GM19351 (cell line): ENCODE measurements around the gene CTNNA1.
"Not testable (repeated sequence)": the region's sequence is repeated elsewhere in the genome, so short reads cannot be mapped to it uniquely, and the experiment has no call there.

Source experiments
- ATAC-seq: cut with Tn5 transposase; IDR thresholded peaks from one replicate; pipeline ENCODE4 v1.9.1; 2021; ENCODE audit warnings: mild to moderate bottlenecking, moderate library complexity; ENCODE audit not compliant: unreplicated experiment

The CTNNA1 gene

GRCh38 chr5:138883211-138883610 lies 130.0 kb downstream of the CTNNA1 start:
- ATAC-seq, result no peak

DNA sequence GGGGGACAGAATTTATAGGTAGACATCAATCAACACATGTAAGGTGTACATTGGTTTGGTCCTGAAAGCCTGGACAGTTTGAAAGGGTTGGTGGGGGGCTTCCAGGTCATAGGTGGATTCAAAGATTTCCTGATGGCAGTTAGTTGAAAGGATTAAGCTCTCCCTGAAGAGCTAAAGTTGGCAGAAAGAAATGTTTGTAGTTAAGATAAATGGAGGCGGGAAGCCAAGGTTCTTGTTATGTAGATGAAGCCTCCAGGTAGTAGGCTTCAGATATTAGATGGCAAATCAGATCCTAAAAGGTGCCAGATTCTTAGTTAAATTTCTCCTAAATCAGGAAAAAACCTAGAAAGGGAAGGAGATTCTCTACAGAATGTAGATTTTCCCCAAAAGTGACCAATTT lies 130.9 kb downstream of the CTNNA1 start:
- no peak for ATAC-seq

DNA sequence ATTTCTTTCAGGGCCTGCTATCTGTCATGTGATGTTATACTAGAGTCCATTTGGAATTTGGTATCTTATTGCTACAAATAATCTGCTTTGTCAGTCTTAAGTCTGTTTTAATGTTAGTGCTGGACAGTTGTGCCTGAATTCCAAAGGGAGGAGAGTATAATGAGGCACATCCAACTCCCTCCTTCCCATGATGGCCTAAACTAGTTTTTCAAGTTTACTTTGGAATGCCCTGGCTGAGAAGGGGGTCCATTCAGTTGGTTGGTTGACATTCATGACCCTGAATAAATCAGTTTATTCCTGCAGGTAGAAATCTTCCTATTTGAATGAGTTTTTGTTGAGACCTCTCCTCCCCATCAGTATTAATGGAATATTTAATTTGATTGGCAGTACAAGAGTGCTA lies 131.3 kb downstream of the CTNNA1 start:
- ATAC-seq, result no peak

GRCh38 chr5:138889994-138890393 lies 136.8 kb downstream of the CTNNA1 start:
- ATAC-seq, result no peak

- no peak for ATAC-seq
Observed at GRCh38 chr5:138890644-138891043, 137.4 kb downstream of the CTNNA1 start.

- no peak for ATAC-seq
Observed at GRCh38 chr5:138895918-138896317, 142.7 kb downstream of the CTNNA1 start.

GRCh38 chr5:138898299-138898698 lies 145.1 kb downstream of the CTNNA1 start:
- no peak for ATAC-seq

DNA sequence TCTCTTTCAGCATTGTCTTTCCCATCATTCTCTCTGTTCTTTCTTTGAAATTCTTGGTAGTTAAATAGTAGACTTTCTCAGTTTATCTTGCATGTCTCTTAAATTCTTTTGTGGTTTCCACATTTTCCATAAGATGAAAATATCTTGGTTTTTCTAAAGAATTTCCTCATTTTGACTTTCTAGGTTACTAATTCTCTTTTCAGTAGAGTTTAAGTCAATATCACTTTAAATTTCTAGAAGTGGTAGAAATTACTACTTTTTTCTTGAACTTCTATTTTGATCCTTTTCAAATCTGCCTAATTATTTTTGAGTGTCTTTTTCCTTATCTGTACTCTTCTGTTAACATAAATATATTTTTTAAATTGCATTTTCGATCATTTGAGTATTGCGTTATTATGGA lies 145.5 kb downstream of the CTNNA1 start:
- no peak for ATAC-seq

DNA sequence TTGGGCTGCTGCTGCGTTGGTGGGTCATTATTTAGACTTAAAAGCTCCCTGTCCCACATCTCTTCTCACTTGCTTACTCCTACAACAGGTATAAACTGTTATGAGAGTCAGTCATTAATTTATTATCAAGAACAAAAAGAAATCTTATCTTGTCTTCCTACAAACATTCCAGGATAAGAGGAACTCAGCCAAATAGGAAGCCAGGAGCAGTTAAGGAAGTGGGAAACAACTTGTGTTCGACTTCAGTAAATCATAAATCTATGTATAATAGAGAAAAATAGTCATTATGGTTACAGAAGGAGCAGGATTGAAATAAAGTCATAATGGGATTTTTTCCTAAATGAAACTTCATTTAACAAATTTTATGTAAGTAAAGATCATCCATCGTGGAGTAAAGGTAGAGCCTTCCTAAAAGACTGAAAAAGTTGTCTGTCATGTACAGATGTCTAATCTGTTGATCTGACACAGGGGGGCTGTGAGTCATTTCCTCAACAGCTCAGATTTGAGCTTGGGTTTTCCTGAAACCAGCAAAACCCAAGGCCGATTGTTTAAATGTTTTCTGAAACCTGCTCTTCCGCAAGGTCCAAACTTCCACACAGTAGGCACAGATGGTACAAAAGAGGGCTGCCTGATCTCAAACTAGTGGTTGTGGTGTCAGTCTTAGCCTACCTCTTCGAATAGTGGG lies 147.2 kb downstream of the CTNNA1 start:
- no peak for ATAC-seq

DNA sequence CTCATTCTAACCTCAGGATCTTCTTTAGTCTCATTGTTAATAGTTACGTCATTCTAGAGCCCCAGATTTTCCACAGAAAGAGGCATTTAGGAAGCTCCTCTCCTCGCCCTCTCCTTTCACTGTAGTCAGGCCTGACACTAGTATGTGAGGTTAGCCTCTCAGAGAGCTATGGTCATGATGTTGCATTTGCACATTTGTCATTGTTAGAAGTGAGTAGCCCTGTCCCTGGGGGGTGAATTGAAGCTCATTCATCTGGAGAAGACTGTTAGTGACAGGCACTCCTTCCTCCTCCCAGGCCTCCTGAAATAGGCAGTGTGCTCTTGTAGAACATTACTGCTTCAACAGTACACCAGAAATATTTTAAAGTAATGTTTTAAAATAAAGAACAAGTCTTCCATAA lies 148.5 kb downstream of the CTNNA1 start:
- ATAC-seq, result no peak

- ATAC-seq, result no peak
Observed at GRCh38 chr5:138903130-138903775, 150.0 kb downstream of the CTNNA1 start.

- ATAC-seq, result no peak
Observed at GRCh38 chr5:138905541-138905940, 152.3 kb downstream of the CTNNA1 start.

DNA sequence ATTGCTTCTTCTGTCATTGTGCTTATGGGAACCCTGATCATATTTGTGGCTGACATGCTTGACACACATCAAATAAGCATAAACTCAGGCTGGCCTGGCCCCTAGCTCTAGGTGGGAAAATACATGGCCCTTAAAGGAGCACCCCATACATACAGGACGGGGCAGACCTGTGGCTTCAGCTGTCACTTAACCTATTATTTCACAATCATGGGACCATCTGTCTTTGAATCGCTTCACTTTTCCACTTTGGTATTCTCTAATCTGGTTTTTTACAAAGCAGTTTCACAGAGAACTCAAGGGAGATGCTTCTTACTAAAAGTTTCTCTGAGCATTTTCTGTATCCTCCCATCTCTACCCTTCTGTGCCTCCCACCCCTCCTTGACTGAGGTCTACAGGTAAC lies 156.5 kb downstream of the CTNNA1 start:
- ATAC-seq, result no peak

- no peak for ATAC-seq
Observed at GRCh38 chr5:138910546-138911185, 157.4 kb downstream of the CTNNA1 start.

DNA sequence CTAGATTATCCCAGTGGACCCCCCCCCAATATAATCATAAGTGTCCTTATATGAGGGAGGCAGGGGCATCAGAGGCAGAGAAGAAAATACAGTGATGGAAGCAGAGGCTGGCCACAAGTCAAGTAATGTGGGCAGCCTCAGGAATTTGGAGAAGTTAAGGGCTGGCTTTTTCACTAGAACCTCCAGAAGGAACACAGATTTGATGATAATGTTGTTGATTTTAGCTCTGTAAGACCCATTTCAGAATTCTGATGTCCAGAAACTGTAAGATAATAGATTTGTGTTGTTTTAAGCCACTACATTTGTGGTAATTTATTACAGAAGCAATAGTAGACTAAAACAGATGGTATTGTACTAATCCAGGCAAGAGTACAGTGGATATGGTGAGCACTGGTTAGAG lies 158.2 kb downstream of the CTNNA1 start:
- no peak for ATAC-seq

DNA sequence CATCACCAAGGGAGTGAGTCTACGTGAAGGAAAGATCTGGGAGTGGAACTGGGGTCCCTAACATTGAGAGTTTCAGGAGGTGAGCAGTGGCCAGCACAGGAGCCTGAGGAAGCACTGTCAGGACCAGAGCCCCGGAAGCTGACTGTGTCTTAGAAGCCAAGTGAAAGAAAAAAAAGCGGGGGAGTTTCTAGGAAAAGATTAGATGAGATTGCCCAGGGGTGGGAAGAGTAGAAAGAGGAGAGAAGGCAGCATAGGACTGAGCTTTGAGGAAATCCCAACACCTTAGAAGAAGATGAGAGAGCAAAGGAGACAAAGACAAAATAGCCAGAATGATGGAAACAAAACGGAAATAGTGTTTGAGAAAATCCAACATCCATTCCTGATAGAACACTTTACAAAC lies 158.9 kb downstream of the CTNNA1 start:
- no peak for ATAC-seq

- ATAC-seq, result no peak
Observed at GRCh38 chr5:138913773-138914172, 160.5 kb downstream of the CTNNA1 start.

- ATAC-seq, result no peak
Observed at GRCh38 chr5:138914338-138914737, 161.1 kb downstream of the CTNNA1 start.

- ATAC-seq, result no peak
Observed at GRCh38 chr5:138918686-138919085, 165.5 kb downstream of the CTNNA1 start.

DNA sequence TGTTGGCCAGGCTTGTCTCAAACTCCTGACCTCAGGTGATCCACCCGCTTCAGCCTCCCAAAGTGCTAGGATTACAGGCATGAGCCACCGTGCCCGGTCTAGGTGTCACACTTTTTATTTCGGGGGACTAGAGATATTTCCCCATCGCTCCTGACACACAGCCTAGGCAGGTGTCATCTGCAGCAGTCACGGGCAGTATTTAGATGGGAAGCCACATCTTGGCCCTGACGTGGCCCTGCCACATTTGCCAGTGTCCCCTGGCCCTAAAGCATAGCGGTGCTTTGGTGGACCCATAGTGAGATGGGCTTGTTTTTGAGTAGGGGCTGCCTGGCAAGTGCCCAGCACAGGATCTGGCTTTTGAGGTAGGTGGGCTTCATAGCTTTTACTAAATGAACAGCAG lies 167.0 kb downstream of the CTNNA1 start:
- ATAC-seq, result no peak

GRCh38 chr5:138921362-138921761 lies 168.1 kb downstream of the CTNNA1 start:
- not testable (repeated sequence) for ATAC-seq

DNA sequence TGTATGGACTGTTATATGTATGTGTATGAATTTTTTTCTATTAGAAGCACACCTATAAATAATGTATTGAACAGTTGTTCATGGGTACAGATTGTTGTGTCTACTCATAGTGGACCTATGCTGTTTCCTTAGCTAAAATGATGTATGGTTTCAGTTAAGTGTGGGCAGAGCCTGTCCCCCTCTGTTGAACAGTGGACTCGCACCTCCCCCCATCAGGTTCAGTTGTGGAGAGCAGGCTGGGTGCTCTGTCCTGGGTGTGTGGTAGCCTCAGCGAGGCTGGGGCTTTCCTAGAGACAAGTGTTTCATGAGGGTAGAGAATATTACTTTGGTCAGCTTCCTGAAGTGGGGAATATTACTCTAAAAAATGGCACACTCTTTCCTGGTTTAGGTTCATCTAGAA lies 169.3 kb downstream of the CTNNA1 start:
- peak; percentile 54 for ATAC-seq
